NCI-H2196 (cell line): ENCODE data around the gene ADAD1.

Source experiments
- DNase-seq: peaks from one replicate; lab custom pipeline; 2025; ENCODE audit not compliant: unreplicated experiment; lab: John Stamatoyannopoulos, UW

Gene ADAD1

GRCh38 chr4:122453384-122453995, 74.7 kb downstream of the ADAD1 start:
- DNase-seq, result no peak

- no peak for DNase-seq
These were observed 77.7 kb downstream of the ADAD1 start, which contains the start of gene IL2 for GRCh38 chr4:122456231-122457116. Gene IL2 (minus strand): TSS chr4:122456725. CDS start chr4:122456440, 285 bp downstream.

- DNase-seq, result no peak
These were observed 79.8 kb downstream of the ADAD1 start for GRCh38 chr4:122458625-122459024.

GRCh38 chr4:122469457-122469856, 90.6 kb downstream of the ADAD1 start:
- no peak for DNase-seq

- no peak for DNase-seq
These were observed 96.4 kb downstream of the ADAD1 start for GRCh38 chr4:122475233-122475632.

GRCh38 chr4:122476126-122476525, 97.3 kb downstream of the ADAD1 start:
- DNase-seq, result no peak

GRCh38 chr4:122476745-122477144, 97.9 kb downstream of the ADAD1 start:
- no peak for DNase-seq
